HepG2 (cell line): Measurements from ENCODE around the gene CT47A1. TPM values are rescaled to one million over a fixed set of nuclear protein-coding genes. Genes with fewer than 3 reads are reported as not detected.

Source experiments
- ASH2L ChIP-seq: fragments of 300-600, 200-600 bp; sonication (generic); IDR thresholded peaks from 2 replicates; pipeline ENCODE4 v1.7.0; 2017; ENCODE audit warnings: low read depth, mild to moderate bottlenecking, moderate library complexity, mixed read lengths, low read length; ENCODE audit not compliant: insufficient read length
- CEBPG ChIP-seq: IDR thresholded peaks from 2 replicates; pipeline ENCODE4 v1.6.1; 2016
- ELF3 ChIP-seq: IDR thresholded peaks from 2 replicates; pipeline ENCODE4 v1.6.1; 2016; ENCODE audit warnings: missing genetic modification reagents, missing compliant biosample characterization
- EP300 ChIP-seq, 3 experiments: sonication (generic) in 1 of 3; formaldehyde crosslinking in 1 of 3; IDR thresholded peaks; 2 replicates each; pipeline versions ENCODE4 v1.5.1 to v1.6.1; 2011 to 2020; ENCODE audit warnings: low read depth in 2 of 3, low read length in 2 of 3, borderline replicate concordance in 1 of 3, improper control_type of control experiment in 1 of 3, mild to moderate bottlenecking in 1 of 3, missing genetic modification reagents in 1 of 3, moderate library complexity in 1 of 3
- GATAD2A ChIP-seq: IDR thresholded peaks from 2 replicates; pipeline ENCODE4 v1.6.1; 2016
- HDAC2 ChIP-seq: sonication (generic); formaldehyde crosslinking; IDR thresholded peaks from 2 replicates; pipeline ENCODE4 v1.4.0; 2020; ENCODE audit warnings: missing genetic modification reagents
- HNF1B ChIP-seq: sonication (generic); formaldehyde crosslinking; IDR thresholded peaks from 2 replicates; pipeline ENCODE4 v1.5.1; 2020; ENCODE audit warnings: mild to moderate bottlenecking, moderate library complexity, missing genetic modification reagents
- MIER3 ChIP-seq: IDR thresholded peaks from 2 replicates; pipeline ENCODE4 v1.6.1; 2016; ENCODE audit warnings: missing compliant biosample characterization, borderline replicate concordance
- NCOR1 ChIP-seq: fragments of 200-600 bp; sonication (generic); IDR thresholded peaks from 2 replicates; pipeline ENCODE4 v1.7.0; 2017; ENCODE audit warnings: antibody characterized with exemption, low read length, borderline replicate concordance
- PPARG ChIP-seq: conservative IDR thresholded peaks from 2 replicates; pipeline ENCODE4 v1.6.1; 2016; ENCODE audit warnings: missing biosample characterization, missing genetic modification reagents
- RARA ChIP-seq: IDR thresholded peaks from 2 replicates; pipeline ENCODE4 v1.6.1; 2016; ENCODE audit warnings: missing genetic modification reagents, missing compliant biosample characterization
- TFE3 ChIP-seq: IDR thresholded peaks from 2 replicates; pipeline ENCODE4 v1.6.1; 2016
- ZNF24 ChIP-seq: fragments of 450-650 bp; IDR thresholded peaks from 2 replicates; pipeline ENCODE4 v1.6.1; 2017; ENCODE audit warnings: antibody characterized with exemption, mild to moderate bottlenecking
- ZNF609 ChIP-seq: sonication (generic); formaldehyde crosslinking; IDR thresholded peaks from 2 replicates; pipeline ENCODE4 v1.4.0; 2020; ENCODE audit warnings: mild to moderate bottlenecking, missing genetic modification reagents, borderline replicate concordance
- polyA plus RNA-seq, 8 experiments: library from polyadenylated mRNA; depleted of rRNA in 3 of 8; stranded (reverse) in 7 of 8; unstranded in 1 of 8; fragments of >200 nt; fragmentation: Illumina TruSeq in 4 of 8; extraction: Trizol in 4 of 8; gene quantifications; 2 replicates each; pipeline versions ENCODE4 v1.2.1 to v1.2.3, GENCODE V29; 2011 to 2016; ENCODE audit warnings: low read depth in 4 of 8, missing spikeins in 1 of 8, mixed read lengths in 1 of 8; ENCODE audit not compliant: insufficient read depth in 1 of 8
- total RNA-seq, 5 experiments: library from RNA; depleted of rRNA; stranded (reverse); fragments of >200 nt; fragmentation: Illumina TruSeq; extraction: Trizol; gene quantifications; 2 replicates each; pipeline ENCODE4 v1.2.3, GENCODE V29; 2016; ENCODE audit warnings: low read depth in 1 of 5
- TF ChIP-seq, protein P1 (sequence below): IDR thresholded peaks from 2 replicates; pipeline ENCODE4 v1.6.1; 2016; ENCODE audit warnings: low read depth
- TF ChIP-seq, protein P2 (sequence below): sonication (generic); formaldehyde crosslinking; IDR thresholded peaks from 2 replicates; pipeline ENCODE4 v1.5.0; 2020; ENCODE audit warnings: mild to moderate bottlenecking, missing genetic modification reagents

The CT47A1 gene
- total and polyA plus RNA-seq, 2 of the 13 experiments (the other 11 are each of a cell fraction or from before 2014, with no cell fraction given), result not detected

GRCh38 chrX:121008920-121009319 lies 23.4 kb upstream of the CT47A1 start (continued):
- TF ChIP-seq, protein P1, sequence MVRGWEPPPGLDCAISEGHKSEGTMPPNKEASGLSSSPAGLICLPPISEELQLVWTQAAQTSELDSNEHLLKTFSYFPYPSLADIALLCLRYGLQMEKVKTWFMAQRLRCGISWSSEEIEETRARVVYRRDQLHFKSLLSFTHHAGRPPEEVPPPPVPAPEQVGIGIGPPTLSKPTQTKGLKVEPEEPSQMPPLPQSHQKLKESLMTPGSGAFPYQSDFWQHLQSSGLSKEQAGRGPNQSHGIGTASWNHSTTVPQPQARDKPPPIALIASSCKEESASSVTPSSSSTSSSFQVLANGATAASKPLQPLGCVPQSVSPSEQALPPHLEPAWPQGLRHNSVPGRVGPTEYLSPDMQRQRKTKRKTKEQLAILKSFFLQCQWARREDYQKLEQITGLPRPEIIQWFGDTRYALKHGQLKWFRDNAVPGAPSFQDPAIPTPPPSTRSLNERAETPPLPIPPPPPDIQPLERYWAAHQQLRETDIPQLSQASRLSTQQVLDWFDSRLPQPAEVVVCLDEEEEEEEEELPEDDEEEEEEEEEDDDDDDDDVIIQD, result peak; percentile 55; the same call in 1 of the 2 replicates
- TF ChIP-seq ELF3 (CRISPR knock-in tag) (peak; percentile 77), MIER3 (no peak), PPARG (CRISPR knock-in tag) (0 out of 2 replicates have a peak, but pooled peaks have one; percentile 48), GATAD2A (peak; percentile 77), ZNF609 (peak; percentile 39; the same call in 1 of the 2 replicates), RARA (CRISPR knock-in tag) (peak; percentile 21; the same call in 1 of the 2 replicates), TFE3 (CRISPR knock-in tag) (peak; percentile 98), NCOR1 (peak; percentile 52; the same call in 1 of the 2 replicates), ASH2L (peak; percentile 52), HDAC2 (CRISPR knock-in tag) (0 out of 2 replicates have a peak, but pooled peaks have one; percentile 21), EP300 (IDR thresholded peaks at IDR 0.05; ENCODE audit: low read depth in 2 of 2, low read length in 2 of 2) (peak in 1 of 2 experiments; percentile 88; a peak in 2 of 4 replicates), EP300 (CRISPR knock-in tag; IDR thresholded peaks at IDR 0.05; ENCODE audit: borderline replicate concordance) (peak; percentile 20; the same call in 1 of the 2 replicates), ZNF24 (0 out of 2 replicates have a peak, but pooled peaks have one; percentile 44), HNF1B (CRISPR knock-in tag) (no peak), CEBPG (CRISPR knock-in tag) (peak; percentile 78)
- TF ChIP-seq, protein P2, sequence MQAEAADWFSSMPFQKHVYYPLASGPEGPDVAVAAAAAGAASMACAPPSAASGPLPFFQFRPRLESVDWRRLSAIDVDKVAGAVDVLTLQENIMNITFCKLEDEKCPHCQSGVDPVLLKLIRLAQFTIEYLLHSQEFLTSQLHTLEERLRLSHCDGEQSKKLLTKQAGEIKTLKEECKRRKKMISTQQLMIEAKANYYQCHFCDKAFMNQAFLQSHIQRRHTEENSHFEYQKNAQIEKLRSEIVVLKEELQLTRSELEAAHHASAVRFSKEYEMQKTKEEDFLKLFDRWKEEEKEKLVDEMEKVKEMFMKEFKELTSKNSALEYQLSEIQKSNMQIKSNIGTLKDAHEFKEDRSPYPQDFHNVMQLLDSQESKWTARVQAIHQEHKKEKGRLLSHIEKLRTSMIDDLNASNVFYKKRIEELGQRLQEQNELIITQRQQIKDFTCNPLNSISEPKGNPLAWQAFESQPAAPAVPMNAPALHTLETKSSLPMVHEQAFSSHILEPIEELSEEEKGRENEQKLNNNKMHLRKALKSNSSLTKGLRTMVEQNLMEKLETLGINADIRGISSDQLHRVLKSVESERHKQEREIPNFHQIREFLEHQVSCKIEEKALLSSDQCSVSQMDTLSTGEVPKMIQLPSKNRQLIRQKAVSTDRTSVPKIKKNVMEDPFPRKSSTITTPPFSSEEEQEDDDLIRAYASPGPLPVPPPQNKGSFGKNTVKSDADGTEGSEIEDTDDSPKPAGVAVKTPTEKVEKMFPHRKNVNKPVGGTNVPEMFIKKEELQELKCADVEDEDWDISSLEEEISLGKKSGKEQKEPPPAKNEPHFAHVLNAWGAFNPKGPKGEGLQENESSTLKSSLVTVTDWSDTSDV (CRISPR knock-in tag), result no peak
